IMR-90 (cell line): ENCODE data around the gene CPA4. TPM values are rescaled to one million over a fixed set of nuclear protein-coding genes. Genes with fewer than 3 reads are reported as not detected.
A peak's percentile ranks its signal among the peaks of the same experiment; 100 is the strongest.

Experiments
- ATAC-seq: fragments of 200-7000 bp; cut with Tn5 transposase; 2 replicates; pipeline ENCODE4 v1.9.1; 2020; ENCODE audit warnings: low read depth, mild to moderate bottlenecking, moderate library complexity
- BruUV-seq: library from RNA; stranded (reverse); fragments of 400-500 nt; replicated peaks from 2 replicates; lab custom pipeline; 2021; lab: Mats Ljungman, UMichigan
- CTCF ChIA-PET: fragments of 300-600 bp; formaldehyde crosslinking; extraction: SDS; loops from one replicate; lab custom pipeline; 2021; ENCODE audit warnings: antibody characterized with exemption; lab: Yijun Ruan, JAX
- POLR2A ChIA-PET: fragments of 300-600 bp; sonication (Branson Sonifier 250); formaldehyde crosslinking; loops from one replicate; lab custom pipeline; 2022; ENCODE audit warnings: antibody characterized with exemption; ENCODE audit not compliant: unreplicated experiment; lab: Charles Lee
- DNase-seq: peaks from one replicate; pipeline ENCODE4 v3.0.0; 2013
- H2AFZ ChIP-seq: replicated peaks from 2 replicates; pipeline ENCODE3; 2013; ENCODE audit warnings: low read length, mild to moderate bottlenecking; ENCODE audit not compliant: poor library complexity
- H2AK5ac ChIP-seq: 2 replicates; pipeline ENCODE4 v1.6.1; 2013; ENCODE audit warnings: low read depth, low read length, inconsistent platforms
- H2AK9ac ChIP-seq: replicated peaks from 2 replicates; pipeline ENCODE3; 2013; ENCODE audit warnings: mild to moderate bottlenecking, low read depth, low read length, moderate library complexity; ENCODE audit not compliant: poor library complexity
- H2BK120ac ChIP-seq: 2 replicates; pipeline ENCODE4 v1.6.1; 2013; ENCODE audit warnings: low read depth, low read length, inconsistent platforms
- H2BK15ac ChIP-seq: 3 replicates; pipeline ENCODE4 v1.6.1; 2013; ENCODE audit warnings: low read depth, low read length, inconsistent platforms
- H2BK20ac ChIP-seq: 2 replicates; pipeline ENCODE4 v1.6.1; 2013; ENCODE audit warnings: low read depth, mild to moderate bottlenecking, inconsistent platforms, low read length, moderate library complexity
- H2BK5ac ChIP-seq: 2 replicates; pipeline ENCODE4 v1.6.1; 2013; ENCODE audit warnings: mild to moderate bottlenecking, low read depth, low read length, inconsistent platforms; ENCODE audit not compliant: poor library complexity, severe bottlenecking
- H3K14ac ChIP-seq: replicated peaks from 2 replicates; pipeline ENCODE4 v1.6.1; 2013; ENCODE audit warnings: low read depth, low read length, inconsistent platforms
- H3K18ac ChIP-seq: 2 replicates; pipeline ENCODE4 v1.6.1; 2013; ENCODE audit warnings: low read depth, low read length, control low read depth
- H3K23ac ChIP-seq: 2 replicates; pipeline ENCODE4 v1.6.1; 2013; ENCODE audit warnings: low read depth, low read length, inconsistent platforms
- H3K27ac ChIP-seq: 2 replicates; pipeline ENCODE4 v1.5.1; 2013; ENCODE audit warnings: mild to moderate bottlenecking, control low read depth, low read length; ENCODE audit not compliant: insufficient read depth
- H3K27me3 ChIP-seq: 2 replicates; pipeline ENCODE4 v1.6.1; 2013; ENCODE audit warnings: low read length; ENCODE audit not compliant: control insufficient read depth, insufficient read depth
- H3K36me3 ChIP-seq: 2 replicates; pipeline ENCODE4 v1.6.1; 2013; ENCODE audit warnings: low read length, mixed read lengths; ENCODE audit not compliant: control insufficient read depth, insufficient read depth
- H3K4ac ChIP-seq: 2 replicates; pipeline ENCODE4 v1.6.1; 2013; ENCODE audit warnings: low read depth, low read length, inconsistent platforms
- H3K4me1 ChIP-seq: 2 replicates; pipeline ENCODE4 v1.6.1; 2013; ENCODE audit warnings: low read length, mixed read lengths; ENCODE audit not compliant: control insufficient read depth, insufficient read depth
- H3K4me2 ChIP-seq: 2 replicates; pipeline ENCODE4 v1.6.1; 2013; ENCODE audit warnings: low read depth, mild to moderate bottlenecking, control low read depth, low read length, moderate library complexity
- H3K4me3 ChIP-seq: 2 replicates; pipeline ENCODE4 v1.5.1; 2013; ENCODE audit warnings: low read depth, mild to moderate bottlenecking, control low read depth, low read length, moderate library complexity; ENCODE audit not compliant: insufficient read depth
- H3K56ac ChIP-seq: 2 replicates; pipeline ENCODE4 v1.6.1; 2013; ENCODE audit warnings: low read length, inconsistent platforms; ENCODE audit not compliant: insufficient read depth; ENCODE audit errors: extremely low read depth
- H3K79me1 ChIP-seq, 2 experiments: 2 replicates each; pipeline ENCODE4 v1.6.1; 2013; ENCODE audit warnings: low read length in 2 of 2, inconsistent platforms in 1 of 2, low read depth in 1 of 2
- H3K9ac ChIP-seq: 2 replicates; pipeline ENCODE4 v1.6.1; 2013; ENCODE audit warnings: low read depth, low read length, control low read depth
- H3K9me1 ChIP-seq: 2 replicates; pipeline ENCODE4 v1.6.1; 2013; ENCODE audit warnings: low read length, inconsistent platforms; ENCODE audit not compliant: insufficient read depth
- H3K9me3 ChIP-seq: 2 replicates; pipeline ENCODE4 v1.6.1; 2013; ENCODE audit warnings: low read length; ENCODE audit not compliant: control insufficient read depth, insufficient read depth
- H4K20me1 ChIP-seq: 2 replicates; pipeline ENCODE4 v1.6.1; 2013; ENCODE audit warnings: low read length, inconsistent platforms; ENCODE audit not compliant: insufficient read depth
- H4K5ac ChIP-seq: 2 replicates; pipeline ENCODE4 v1.6.1; 2013; ENCODE audit warnings: mild to moderate bottlenecking, low read depth, low read length, control low read depth
- H4K8ac ChIP-seq, 2 experiments: 2 replicates each; pipeline ENCODE4 v1.6.1; 2013; ENCODE audit warnings: low read depth in 2 of 2, low read length in 2 of 2, control low read depth in 1 of 2, inconsistent platforms in 1 of 2
- H4K91ac ChIP-seq: 2 replicates; pipeline ENCODE4 v1.6.1; 2013; ENCODE audit warnings: low read depth, low read length, inconsistent platforms; ENCODE audit not compliant: insufficient read depth
- CHD1 ChIP-seq: IDR thresholded peaks from 2 replicates; pipeline ENCODE4 v1.6.1; 2012; ENCODE audit warnings: low read depth, low read length, improper control_type of control experiment
- NFE2L2 ChIP-seq: fragments of 150-350 bp; IDR thresholded peaks from 2 replicates; pipeline ENCODE4 v1.6.1; 2016; ENCODE audit warnings: low read depth, mild to moderate bottlenecking, low read length
- POLR2A ChIP-seq: IDR thresholded peaks from 2 replicates; pipeline ENCODE4 v1.6.1; 2012; ENCODE audit warnings: mild to moderate bottlenecking, low read depth, low read length
- WGBS, 2 experiments: methylation state at CpG; one replicate each; pipeline versions ENCODE4 v1.1.5 to v1.1.7; 2013; ENCODE audit warnings: missing lambda C conversion rate in 2 of 2; ENCODE audit not compliant: insufficient read length in 1 of 2; ENCODE audit errors: extremely low coverage in 2 of 2; 5-methylcytosine and 5-hydroxymethylcytosine counted together
- dilution Hi-C: fragments of 300-500 bp; cut with HindIII; formaldehyde crosslinking; loops from one replicate; pipeline ENCODE4 v1.14.3; 2018; ENCODE audit warnings: low sequenced_read_pairs; ENCODE audit not compliant: unreplicated experiment
- in situ Hi-C: fragments of 300-500 bp; cut with MboI; formaldehyde crosslinking; loops from 3 replicates; pipeline ENCODE4 v1.14.3; 2019; ENCODE audit warnings: low sequenced_read_pairs, inconsistent platforms, mixed read lengths
- intact Hi-C: fragments of 100-400 bp; cut with micrococcal nuclease; formaldehyde crosslinking; loops from 2 replicates; pipeline ENCODE4 v1.10.0; 2022
- polyA plus RNA-seq, 3 experiments: library from polyadenylated mRNA; depleted of rRNA; stranded (reverse); fragments of >200 nt; gene quantifications; 2 replicates each; pipeline ENCODE4 v1.2.3, GENCODE V29; 2012; ENCODE audit warnings: low replicate concordance in 1 of 3
- total RNA-seq: library from RNA; depleted of rRNA; stranded (reverse); fragments of >200 nt; gene quantifications from 2 replicates; pipeline ENCODE4 v1.2.3, GENCODE V29; 2012
- TF ChIP-seq, protein P1 (sequence below): conservative IDR thresholded peaks from 2 replicates; pipeline ENCODE4 v1.5.1; 2012; ENCODE audit warnings: mild to moderate bottlenecking, low read depth, low read length, improper control_type of control experiment
- TF ChIP-seq, protein P2 (sequence below): fragments of 150-350 bp; IDR thresholded peaks from 2 replicates; pipeline ENCODE4 v1.6.1; 2017; ENCODE audit warnings: mild to moderate bottlenecking, antibody characterized with exemption, low read length, low read depth

Gene CPA4
- total and polyA plus RNA-seq, 2 of the 4 experiments (the other 2 are of a cell fraction): 316 to 365 TPM

DNA sequence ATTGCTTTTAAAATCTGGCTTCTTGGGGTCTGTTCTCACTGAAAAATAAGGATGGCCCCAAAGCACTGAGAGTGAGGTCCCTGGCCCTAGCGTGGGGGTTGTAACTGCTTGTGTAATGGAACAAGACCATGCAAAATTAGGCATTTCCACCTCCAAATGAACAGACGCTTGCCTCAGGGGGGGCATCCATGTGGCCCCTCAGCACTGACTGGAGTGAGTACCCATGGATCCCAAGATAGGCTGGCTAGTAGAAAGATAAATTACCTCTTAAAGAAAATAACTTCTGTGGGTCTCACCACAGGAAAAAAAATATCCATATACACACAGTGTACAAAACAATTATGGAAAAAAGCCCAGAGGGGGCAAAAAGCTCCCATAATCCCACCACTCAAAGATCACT is 72.1 kb downstream of the CPA4 start:
- Histone ChIP-seq H2AK5ac (peak overlapping the region; percentile 95), H3K9me3 (0 out of 2 replicates have a peak, but pooled peaks cover 3% of the 10 kb centered on the region)
- CTCF ChIA-PET: no interaction called here

More for the DNA sequence above, 72.1 kb downstream of the CPA4 start:
- Histone ChIP-seq H3K27ac (peak overlapping the region; percentile 61), H3K14ac (peak overlapping the region; percentile 95), H3K56ac (peak overlapping the region; percentile 1; the same call in 1 of the 2 replicates), H4K5ac (peak overlapping the region; percentile 81), H3K18ac (peak overlapping the region; percentile 86), H3K4me3 (no peak overlapping the region), H2BK15ac (peak overlapping the region; percentile 90; the same call in 2 of the 3 replicates), H3K9me1 (peaks cover 42% of the 10 kb centered on the region), H2BK120ac (peak overlapping the region; percentile 98), H3K4ac (peak overlapping the region; percentile 92), H3K27me3 (no peaks in the 10 kb centered on the region), H3K4me2 (no peak overlapping the region), H3K23ac (peak overlapping the region; percentile 49; the same call in 1 of the 2 replicates), H2BK20ac (peak overlapping the region; percentile 96), H3K36me3 (no peaks in the 10 kb centered on the region), H3K9ac (no peak overlapping the region), H2BK5ac (peak overlapping the region; percentile 96), H2AK9ac (peak overlapping the region; percentile 75), H2AFZ (peak overlapping the region; percentile 26), H4K91ac (peak overlapping the region; percentile 93), H3K4me1 (peaks cover 41% of the 10 kb centered on the region), H3K79me1 (peaks cover 0 to 7% of the 10 kb centered on the region in 2 experiments; a peak in 1 of 4 replicates), H4K8ac (peak overlapping the region; percentile 59 to 74), H4K20me1 (no peaks in the 10 kb centered on the region)
- no TSS peak for BruUV-seq
- dilution Hi-C loops: no loop called here
- no CpG with 5 or more reads among the region's 2 CpGs for WGBS, 2 experiments
- TF ChIP-seq CHD1: no peak
- TF ChIP-seq POLR2A: no peak
- TF ChIP-seq, protein P1, sequence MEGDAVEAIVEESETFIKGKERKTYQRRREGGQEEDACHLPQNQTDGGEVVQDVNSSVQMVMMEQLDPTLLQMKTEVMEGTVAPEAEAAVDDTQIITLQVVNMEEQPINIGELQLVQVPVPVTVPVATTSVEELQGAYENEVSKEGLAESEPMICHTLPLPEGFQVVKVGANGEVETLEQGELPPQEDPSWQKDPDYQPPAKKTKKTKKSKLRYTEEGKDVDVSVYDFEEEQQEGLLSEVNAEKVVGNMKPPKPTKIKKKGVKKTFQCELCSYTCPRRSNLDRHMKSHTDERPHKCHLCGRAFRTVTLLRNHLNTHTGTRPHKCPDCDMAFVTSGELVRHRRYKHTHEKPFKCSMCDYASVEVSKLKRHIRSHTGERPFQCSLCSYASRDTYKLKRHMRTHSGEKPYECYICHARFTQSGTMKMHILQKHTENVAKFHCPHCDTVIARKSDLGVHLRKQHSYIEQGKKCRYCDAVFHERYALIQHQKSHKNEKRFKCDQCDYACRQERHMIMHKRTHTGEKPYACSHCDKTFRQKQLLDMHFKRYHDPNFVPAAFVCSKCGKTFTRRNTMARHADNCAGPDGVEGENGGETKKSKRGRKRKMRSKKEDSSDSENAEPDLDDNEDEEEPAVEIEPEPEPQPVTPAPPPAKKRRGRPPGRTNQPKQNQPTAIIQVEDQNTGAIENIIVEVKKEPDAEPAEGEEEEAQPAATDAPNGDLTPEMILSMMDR: no peak
- no peak for TF ChIP-seq NFE2L2
- TF ChIP-seq, protein P2, sequence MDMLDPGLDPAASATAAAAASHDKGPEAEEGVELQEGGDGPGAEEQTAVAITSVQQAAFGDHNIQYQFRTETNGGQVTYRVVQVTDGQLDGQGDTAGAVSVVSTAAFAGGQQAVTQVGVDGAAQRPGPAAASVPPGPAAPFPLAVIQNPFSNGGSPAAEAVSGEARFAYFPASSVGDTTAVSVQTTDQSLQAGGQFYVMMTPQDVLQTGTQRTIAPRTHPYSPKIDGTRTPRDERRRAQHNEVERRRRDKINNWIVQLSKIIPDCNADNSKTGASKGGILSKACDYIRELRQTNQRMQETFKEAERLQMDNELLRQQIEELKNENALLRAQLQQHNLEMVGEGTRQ: no peak
- ATAC-seq (no peak), DNase-seq (no peak)
- in situ Hi-C loops: no loop called here
- POLR2A ChIA-PET: interaction anchor here (1.1 kb wide), 1 partner anchor 129 kb away, joined by 3 read pairs; no protein-coding TSS in a partner anchor
- intact Hi-C loops: no loop called here
